H1 (cell line): ENCODE data around the gene RAET1G. TPM values are rescaled to one million over a fixed set of nuclear protein-coding genes. Genes with fewer than 3 reads are reported as not detected.

Source experiments
- CTCF ChIA-PET: fragments of 300-600 bp; sonication (Branson Sonifier 250); formaldehyde crosslinking; loops from one replicate; lab custom pipeline; 2021; ENCODE audit not compliant: partially characterized antibody; lab: Charles Lee
- POLR2A ChIA-PET: fragments of 300-600 bp; sonication (Branson Sonifier 250); formaldehyde crosslinking; loops from one replicate; lab custom pipeline; 2021; ENCODE audit warnings: inconsistent platforms; ENCODE audit not compliant: partially characterized antibody; lab: Charles Lee
- DNase-seq, 2 experiments: peaks; one replicate each; pipeline versions ENCODE4 v3.0.0 to v3.0.0-alpha.2; 2010 to 2022; ENCODE audit warnings: low spot score in 2 of 2, low read depth in 1 of 2, mixed read lengths in 1 of 2
- FAIRE-seq: peaks from 2 replicates; lab custom pipeline; 2011; peaks lifted over from hg19 to GRCh38; lab: Jason Lieb, UNC
- H2AFZ ChIP-seq: 2 replicates; pipeline ENCODE4 v1.8.1; 2012; ENCODE audit warnings: low read length, inconsistent platforms
- H2AK5ac ChIP-seq: 2 replicates; pipeline ENCODE4 v1.6.1; 2013; ENCODE audit warnings: low read depth, low read length
- H2BK120ac ChIP-seq: replicated peaks from 2 replicates; pipeline ENCODE3; 2013; ENCODE audit warnings: low read depth, low read length, inconsistent platforms
- H2BK12ac ChIP-seq: 2 replicates; pipeline ENCODE4 v1.6.1; 2013; ENCODE audit warnings: low read depth, low read length
- H2BK15ac ChIP-seq: 2 replicates; pipeline ENCODE4 v1.6.1; 2013; ENCODE audit warnings: low read length
- H2BK20ac ChIP-seq: 2 replicates; pipeline ENCODE4 v1.6.1; 2013; ENCODE audit warnings: low read length
- H2BK5ac ChIP-seq: 2 replicates; pipeline ENCODE4 v1.6.1; 2013; ENCODE audit warnings: low read depth, low read length
- H3K14ac ChIP-seq: 2 replicates; pipeline ENCODE4 v1.6.1; 2013; ENCODE audit warnings: inconsistent platforms; ENCODE audit not compliant: insufficient read length
- H3K18ac ChIP-seq: 2 replicates; pipeline ENCODE4 v1.6.1; 2013; ENCODE audit warnings: low read length; ENCODE audit errors: extremely low read depth
- H3K23ac ChIP-seq: 2 replicates; pipeline ENCODE4 v1.6.1; 2013; ENCODE audit warnings: inconsistent platforms; ENCODE audit not compliant: insufficient read length
- H3K23me2 ChIP-seq: 2 replicates; pipeline ENCODE4 v1.6.1; 2013; ENCODE audit warnings: low read depth, low read length
- H3K27ac ChIP-seq: 2 replicates; pipeline ENCODE4 v1.6.1; 2011; ENCODE audit warnings: low read depth, low read length, inconsistent platforms
- H3K27me3 ChIP-seq, 4 experiments: replicated peaks in 1 of 4; 1 replicate in 1 of 4; 2 replicates in 3 of 4; pipeline versions ENCODE4 v1.6.1 to v1.8.1; 2011 to 2013; ENCODE audit warnings: low read length in 3 of 4, mild to moderate bottlenecking in 3 of 4, inconsistent platforms in 2 of 4, mixed read lengths in 2 of 4, moderate library complexity in 1 of 4; ENCODE audit not compliant: control insufficient read depth in 3 of 4, insufficient read depth in 3 of 4; ENCODE audit errors: extremely low read depth in 1 of 4
- H3K36me3 ChIP-seq, 4 experiments: 2 replicates each; pipeline versions ENCODE4 v1.6.1 to v1.8.1; 2011 to 2013; ENCODE audit warnings: mild to moderate bottlenecking in 4 of 4, low read length in 3 of 4, moderate library complexity in 2 of 4, control low read depth in 1 of 4, inconsistent platforms in 1 of 4; ENCODE audit not compliant: insufficient read depth in 4 of 4, control insufficient read depth in 2 of 4
- H3K4ac ChIP-seq: replicated peaks from 2 replicates; pipeline ENCODE3; 2013; ENCODE audit warnings: low read length, low read depth, mixed read lengths, inconsistent platforms; ENCODE audit not compliant: insufficient read length
- H3K4me1 ChIP-seq, 4 experiments: replicated peaks in 1 of 4; 1 replicate in 1 of 4; 2 replicates in 3 of 4; pipeline versions ENCODE4 v1.6.1 to v1.8.1; 2011 to 2013; ENCODE audit warnings: low read length in 3 of 4, inconsistent platforms in 2 of 4, mixed read lengths in 1 of 4; ENCODE audit not compliant: insufficient read depth in 4 of 4, control insufficient read depth in 3 of 4
- H3K4me2 ChIP-seq, 2 experiments: 2 replicates each; pipeline versions ENCODE4 v1.6.1 to v1.8.1; 2011 to 2013; ENCODE audit warnings: low read depth in 2 of 2, low read length in 2 of 2, control low read depth in 1 of 2, inconsistent platforms in 1 of 2, mild to moderate bottlenecking in 1 of 2; ENCODE audit not compliant: insufficient read depth in 1 of 2
- H3K4me3 ChIP-seq, 4 experiments: fragments of 200-600, 300-600 bp in 1 of 4; sonication (generic), shearing (Covaris generic), sonication (Bioruptor Twin) in 1 of 4; 2 replicates each; pipeline versions ENCODE4 v1.5.1 to v1.8.1; 2011 to 2016; ENCODE audit warnings: low read length in 4 of 4, low read depth in 3 of 4, control low read depth in 2 of 4, inconsistent platforms in 2 of 4, mild to moderate bottlenecking in 2 of 4, mixed read lengths in 1 of 4, moderate library complexity in 1 of 4; ENCODE audit not compliant: insufficient read depth in 2 of 4; ENCODE audit errors: extremely low read depth in 1 of 4
- H3K56ac ChIP-seq: replicated peaks from 2 replicates; pipeline ENCODE3; 2013; ENCODE audit warnings: low read depth, mild to moderate bottlenecking, mixed read lengths, low read length, inconsistent platforms; ENCODE audit not compliant: insufficient read length
- H3K79me1 ChIP-seq: 2 replicates; pipeline ENCODE4 v1.6.1; 2013; ENCODE audit warnings: low read depth, low read length, control low read depth
- H3K79me2 ChIP-seq, 2 experiments: 2 replicates each; pipeline versions ENCODE4 v1.6.1 to v1.8.1; 2012 to 2013; ENCODE audit warnings: low read length in 2 of 2, mild to moderate bottlenecking in 2 of 2, inconsistent platforms in 1 of 2; ENCODE audit not compliant: insufficient read depth in 2 of 2, control insufficient read depth in 1 of 2
- H3K9ac ChIP-seq, 4 experiments: replicated peaks in 1 of 4; 1 replicate in 1 of 4; 2 replicates in 3 of 4; pipeline versions ENCODE4 v1.6.1 to v1.8.1; 2011 to 2013; ENCODE audit warnings: low read depth in 3 of 4, low read length in 3 of 4, control low read depth in 2 of 4, mild to moderate bottlenecking in 2 of 4, moderate library complexity in 2 of 4, inconsistent platforms in 1 of 4; ENCODE audit errors: extremely low read depth in 1 of 4
- H3K9me3 ChIP-seq, 2 experiments: 2 replicates each; pipeline versions ENCODE4 v1.6.1 to v1.8.1; 2012 to 2013; ENCODE audit warnings: mild to moderate bottlenecking in 2 of 2, moderate library complexity in 2 of 2, control low read depth in 1 of 2, inconsistent platforms in 1 of 2, low read depth in 1 of 2, low read length in 1 of 2, mixed read lengths in 1 of 2; ENCODE audit not compliant: insufficient read depth in 2 of 2
- H4K20me1 ChIP-seq, 2 experiments: replicated peaks in 1 of 2; 2 replicates each; pipeline versions ENCODE3 to v1.8.1; 2011 to 2013; ENCODE audit warnings: inconsistent platforms in 2 of 2, low read length in 2 of 2, mild to moderate bottlenecking in 1 of 2; ENCODE audit not compliant: insufficient read depth in 2 of 2, control insufficient read depth in 1 of 2
- H4K5ac ChIP-seq: 2 replicates; pipeline ENCODE4 v1.6.1; 2013; ENCODE audit warnings: low read length, low read depth, mixed read lengths, inconsistent platforms; ENCODE audit not compliant: insufficient read length
- H4K8ac ChIP-seq: 2 replicates; pipeline ENCODE4 v1.8.0; 2013; ENCODE audit warnings: mild to moderate bottlenecking, moderate library complexity, low read length, inconsistent platforms; ENCODE audit not compliant: insufficient read depth; ENCODE audit errors: extremely low read depth
- H4K91ac ChIP-seq: replicated peaks from 2 replicates; pipeline ENCODE3; 2013; ENCODE audit warnings: low read length, mixed read lengths, inconsistent platforms; ENCODE audit not compliant: insufficient read length
- EP300 ChIP-seq, 2 experiments: IDR thresholded peaks; 1 replicate in 1 of 2; 2 replicates in 1 of 2; pipeline ENCODE4 v1.6.1; 2011 to 2012; ENCODE audit warnings: low read depth in 2 of 2, low read length in 2 of 2, mild to moderate bottlenecking in 2 of 2, borderline replicate concordance in 1 of 2, inconsistent platforms in 1 of 2, moderate library complexity in 1 of 2
- JUND ChIP-seq: IDR thresholded peaks from 2 replicates; pipeline ENCODE4 v1.6.1; 2011; ENCODE audit warnings: mild to moderate bottlenecking, improper control_type of control experiment, low read length
- KDM5A ChIP-seq: fragments of 200-600 bp; IDR thresholded peaks from 2 replicates; pipeline ENCODE4 v1.7.1; 2012; ENCODE audit warnings: mild to moderate bottlenecking, low read length, inconsistent platforms, mixed read lengths
- MAFK ChIP-seq: IDR thresholded peaks from 2 replicates; pipeline ENCODE4 v1.6.1; 2012; ENCODE audit warnings: low read depth, mild to moderate bottlenecking, improper control_type of control experiment, low read length
- NRF1 ChIP-seq: IDR thresholded peaks from 2 replicates; pipeline ENCODE4 v1.6.1; 2011; ENCODE audit warnings: mild to moderate bottlenecking, low read depth, low read length, improper control_type of control experiment
- RAD21 ChIP-seq, 2 experiments: IDR thresholded peaks in 1 of 2; conservative IDR thresholded peaks in 1 of 2; 2 replicates each; pipeline ENCODE4 v1.6.1; 2011; ENCODE audit warnings: low read depth in 2 of 2, low read length in 2 of 2, improper control_type of control experiment in 1 of 2, inconsistent platforms in 1 of 2, mild to moderate bottlenecking in 1 of 2, moderate library complexity in 1 of 2
- RXRA ChIP-seq: IDR thresholded peaks from 2 replicates; pipeline ENCODE4 v1.6.1; 2011; ENCODE audit warnings: low read depth, mild to moderate bottlenecking, low read length, moderate library complexity; ENCODE audit not compliant: insufficient read depth
- SIX5 ChIP-seq: IDR thresholded peaks from 2 replicates; pipeline ENCODE4 v1.6.1; 2011; ENCODE audit warnings: mild to moderate bottlenecking, low read depth, low read length
- SP4 ChIP-seq: IDR thresholded peaks from 2 replicates; pipeline ENCODE4 v1.6.1; 2012; ENCODE audit warnings: low read length, inconsistent platforms
- SRF ChIP-seq: IDR thresholded peaks from 2 replicates; pipeline ENCODE4 v1.6.1; 2011; ENCODE audit warnings: mild to moderate bottlenecking, low read depth, low read length, moderate library complexity
- TAF1 ChIP-seq: IDR thresholded peaks from 2 replicates; pipeline ENCODE4 v1.6.1; 2011; ENCODE audit warnings: mild to moderate bottlenecking, low read depth, low read length
- ZNF274 ChIP-seq: IDR thresholded peaks from 2 replicates; pipeline ENCODE4 v1.7.0; 2012; ENCODE audit warnings: low read length, borderline replicate concordance; ENCODE audit errors: extremely low read depth
- WGBS, 2 experiments: shearing (Covaris generic) in 1 of 2; methylation state at CpG; one replicate each; pipeline versions ENCODE4 v1.1.6 to v1.1.7; 2013 to 2015; ENCODE audit warnings: low lambda C conversion rate in 2 of 2, mixed read lengths in 2 of 2, inconsistent platforms in 1 of 2, low coverage in 1 of 2, missing lambda C conversion rate in 1 of 2; ENCODE audit not compliant: insufficient replicate concordance in 2 of 2, insufficient coverage in 1 of 2, insufficient read length in 1 of 2; ENCODE audit errors: extremely low coverage in 1 of 2, missing lambda C conversion rate in 1 of 2; 5-methylcytosine and 5-hydroxymethylcytosine counted together
- polyA plus RNA-seq, 7 experiments: library from polyadenylated mRNA; depleted of rRNA in 3 of 7; stranded (reverse) in 5 of 7; unstranded in 2 of 7; fragments of >200 nt in 5 of 7; fragments of 200-250 nt in 2 of 7; gene quantifications; 1 replicate in 5 of 7; 2 replicates in 1 of 7; 4 replicates in 1 of 7; pipeline versions ENCODE4 v1.2.1 to v1.2.3, GENCODE V29; 2011 to 2013; ENCODE audit warnings: missing spikeins in 2 of 7, mixed read lengths in 2 of 7
- total RNA-seq: library from RNA; stranded (reverse); fragmentation: NEBNext Ultra II Directional; extraction: Animal tissue kit (Norgen Biotek cat#: 25700); gene quantifications from 2 replicates; pipeline ENCODE4 v1.2.1, GENCODE V29; 2021
- TF ChIP-seq, protein P1 (sequence below): IDR thresholded peaks from 2 replicates; pipeline ENCODE4 v1.6.1; 2012; ENCODE audit warnings: inconsistent platforms

RAET1G gene
- total and polyA plus RNA-seq, 2 of the 8 experiments (the other 6 are each of a cell fraction or from before 2014, with no cell fraction given): 0.08 TPM; not detected in 1

DNA sequence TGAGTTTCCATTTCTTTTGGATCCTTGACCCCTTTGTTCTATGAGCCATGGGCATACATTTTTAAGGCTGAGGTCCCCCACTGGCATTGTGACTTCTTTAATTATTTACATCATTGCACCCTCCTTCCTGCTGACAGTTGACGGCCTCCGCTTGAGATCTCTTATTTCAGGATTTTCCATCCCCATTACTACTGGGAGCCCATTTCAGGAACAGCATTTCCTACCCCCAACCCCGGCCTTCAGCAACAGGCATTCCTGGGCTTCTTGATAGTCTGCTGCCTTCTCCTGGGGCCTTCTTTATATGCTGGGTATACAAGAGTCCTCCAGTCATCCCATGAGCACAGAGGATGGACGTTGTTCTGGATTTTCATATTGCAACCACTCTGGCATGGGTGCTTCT is 44.7 kb upstream of the RAET1G start:
- no peak overlapping the region for H2AFZ ChIP-seq
- FAIRE-seq (no peak), DNase-seq (no peak)
- no peaks in the 10 kb centered on the region for H3K79me2 ChIP-seq
- ChIA-PET POLR2A (no interaction called here), CTCF (no interaction called here)
- no peaks in the 10 kb centered on the region for H3K36me3 ChIP-seq
- H3K9ac ChIP-seq: no peak overlapping the region
- no peaks in the 10 kb centered on the region for H3K9me3 ChIP-seq
- peaks cover 38 to 76% (median 59%) of the 10 kb centered on the region in 4 experiments for H3K27me3 ChIP-seq
- H3K79me1 ChIP-seq: no peaks in the 10 kb centered on the region
- no peak overlapping the region for H3K56ac ChIP-seq
- TF ChIP-seq SP4 (no peak), MAFK (no peak), EP300 (IDR thresholded peaks at IDR 0.05; ENCODE audit: borderline replicate concordance in 1 of 2, low read depth in 2 of 2, low read length in 2 of 2) (no peak), SIX5 (no peak), KDM5A (no peak), SRF (no peak), JUND (no peak), ZNF274 (no peak), RXRA (no peak), NRF1 (no peak), RAD21 (IDR thresholded peaks at IDR 0.05 in 1 of 2, conservative IDR thresholded peaks at IDR 0.05 in 1 of 2; ENCODE audit: low read depth in 2 of 2, low read length in 2 of 2) (no peak), TAF1 (no peak)
- TF ChIP-seq, protein P1, sequence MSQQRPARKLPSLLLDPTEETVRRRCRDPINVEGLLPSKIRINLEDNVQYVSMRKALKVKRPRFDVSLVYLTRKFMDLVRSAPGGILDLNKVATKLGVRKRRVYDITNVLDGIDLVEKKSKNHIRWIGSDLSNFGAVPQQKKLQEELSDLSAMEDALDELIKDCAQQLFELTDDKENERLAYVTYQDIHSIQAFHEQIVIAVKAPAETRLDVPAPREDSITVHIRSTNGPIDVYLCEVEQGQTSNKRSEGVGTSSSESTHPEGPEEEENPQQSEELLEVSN: no peak
- H3K4ac ChIP-seq: no peak overlapping the region
- H3K14ac ChIP-seq: no peak overlapping the region
- H2BK20ac ChIP-seq: no peak overlapping the region
- peaks cover 9% of the 10 kb centered on the region; the same call in 1 of the 2 replicates for H3K23me2 ChIP-seq
- no peak overlapping the region for H3K4me3 ChIP-seq
- H2BK15ac ChIP-seq: no peak overlapping the region
- H3K4me1 ChIP-seq: peaks cover 0 to 20% (median 17%) of the 10 kb centered on the region in 4 experiments; a peak in 5 of 7 replicates
- no peak overlapping the region for H2BK12ac ChIP-seq
- H2AK5ac ChIP-seq: no peak overlapping the region
- no peak overlapping the region for H4K8ac ChIP-seq
- H4K91ac ChIP-seq: no peak overlapping the region
- H4K5ac ChIP-seq: no peak overlapping the region
- no peak overlapping the region for H3K18ac ChIP-seq
- H2BK120ac ChIP-seq: no peak overlapping the region
- H3K27ac ChIP-seq: no peak overlapping the region
- no peak overlapping the region for H3K23ac ChIP-seq
- H2BK5ac ChIP-seq: no peak overlapping the region
- peaks cover 7 to 10% of the 10 kb centered on the region in 2 experiments for H4K20me1 ChIP-seq
- WGBS, 2 experiments: 77% methylated on average over 4 of the region's 4 CpGs; no CpG with 5 or more reads in 1 of the 2 experiments
- no peak overlapping the region for H3K4me2 ChIP-seq
